IMR-90 (cell line): ENCODE data around the gene TMEM176B. TPM values are rescaled to one million over a fixed set of nuclear protein-coding genes. Genes with fewer than 3 reads are reported as not detected.

Source experiments
- ATAC-seq: fragments of 200-7000 bp; cut with Tn5 transposase; 2 replicates; pipeline ENCODE4 v1.9.1; 2020; ENCODE audit warnings: low read depth, mild to moderate bottlenecking, moderate library complexity
- BruUV-seq: library from RNA; stranded (reverse); fragments of 400-500 nt; replicated peaks from 2 replicates; lab custom pipeline; 2021; lab: Mats Ljungman, UMichigan
- CTCF ChIA-PET: fragments of 300-600 bp; formaldehyde crosslinking; extraction: SDS; loops from one replicate; lab custom pipeline; 2021; ENCODE audit warnings: antibody characterized with exemption; lab: Yijun Ruan, JAX
- POLR2A ChIA-PET: fragments of 300-600 bp; sonication (Branson Sonifier 250); formaldehyde crosslinking; loops from one replicate; lab custom pipeline; 2022; ENCODE audit warnings: antibody characterized with exemption; ENCODE audit not compliant: unreplicated experiment; lab: Charles Lee
- DNase-seq: peaks from one replicate; pipeline ENCODE4 v3.0.0; 2013
- H2AFZ ChIP-seq: replicated peaks from 2 replicates; pipeline ENCODE3; 2013; ENCODE audit warnings: low read length, mild to moderate bottlenecking; ENCODE audit not compliant: poor library complexity
- H2AK5ac ChIP-seq: 2 replicates; pipeline ENCODE4 v1.6.1; 2013; ENCODE audit warnings: low read depth, low read length, inconsistent platforms
- H2AK9ac ChIP-seq: replicated peaks from 2 replicates; pipeline ENCODE3; 2013; ENCODE audit warnings: mild to moderate bottlenecking, low read depth, low read length, moderate library complexity; ENCODE audit not compliant: poor library complexity
- H2BK120ac ChIP-seq: 2 replicates; pipeline ENCODE4 v1.6.1; 2013; ENCODE audit warnings: low read depth, low read length, inconsistent platforms
- H2BK15ac ChIP-seq: 3 replicates; pipeline ENCODE4 v1.6.1; 2013; ENCODE audit warnings: low read depth, low read length, inconsistent platforms
- H2BK20ac ChIP-seq: 2 replicates; pipeline ENCODE4 v1.6.1; 2013; ENCODE audit warnings: low read depth, mild to moderate bottlenecking, inconsistent platforms, low read length, moderate library complexity
- H2BK5ac ChIP-seq: 2 replicates; pipeline ENCODE4 v1.6.1; 2013; ENCODE audit warnings: mild to moderate bottlenecking, low read depth, low read length, inconsistent platforms; ENCODE audit not compliant: poor library complexity, severe bottlenecking
- H3K14ac ChIP-seq: replicated peaks from 2 replicates; pipeline ENCODE4 v1.6.1; 2013; ENCODE audit warnings: low read depth, low read length, inconsistent platforms
- H3K18ac ChIP-seq: 2 replicates; pipeline ENCODE4 v1.6.1; 2013; ENCODE audit warnings: low read depth, low read length, control low read depth
- H3K23ac ChIP-seq: 2 replicates; pipeline ENCODE4 v1.6.1; 2013; ENCODE audit warnings: low read depth, low read length, inconsistent platforms
- H3K27ac ChIP-seq: 2 replicates; pipeline ENCODE4 v1.5.1; 2013; ENCODE audit warnings: mild to moderate bottlenecking, control low read depth, low read length; ENCODE audit not compliant: insufficient read depth
- H3K27me3 ChIP-seq: 2 replicates; pipeline ENCODE4 v1.6.1; 2013; ENCODE audit warnings: low read length; ENCODE audit not compliant: control insufficient read depth, insufficient read depth
- H3K36me3 ChIP-seq: 2 replicates; pipeline ENCODE4 v1.6.1; 2013; ENCODE audit warnings: low read length, mixed read lengths; ENCODE audit not compliant: control insufficient read depth, insufficient read depth
- H3K4ac ChIP-seq: 2 replicates; pipeline ENCODE4 v1.6.1; 2013; ENCODE audit warnings: low read depth, low read length, inconsistent platforms
- H3K4me1 ChIP-seq: 2 replicates; pipeline ENCODE4 v1.6.1; 2013; ENCODE audit warnings: low read length, mixed read lengths; ENCODE audit not compliant: control insufficient read depth, insufficient read depth
- H3K4me2 ChIP-seq: 2 replicates; pipeline ENCODE4 v1.6.1; 2013; ENCODE audit warnings: low read depth, mild to moderate bottlenecking, control low read depth, low read length, moderate library complexity
- H3K4me3 ChIP-seq: 2 replicates; pipeline ENCODE4 v1.5.1; 2013; ENCODE audit warnings: low read depth, mild to moderate bottlenecking, control low read depth, low read length, moderate library complexity; ENCODE audit not compliant: insufficient read depth
- H3K56ac ChIP-seq: 2 replicates; pipeline ENCODE4 v1.6.1; 2013; ENCODE audit warnings: low read length, inconsistent platforms; ENCODE audit not compliant: insufficient read depth; ENCODE audit errors: extremely low read depth
- H3K79me1 ChIP-seq, 2 experiments: 2 replicates each; pipeline ENCODE4 v1.6.1; 2013; ENCODE audit warnings: low read length in 2 of 2, inconsistent platforms in 1 of 2, low read depth in 1 of 2
- H3K9ac ChIP-seq: 2 replicates; pipeline ENCODE4 v1.6.1; 2013; ENCODE audit warnings: low read depth, low read length, control low read depth
- H3K9me1 ChIP-seq: 2 replicates; pipeline ENCODE4 v1.6.1; 2013; ENCODE audit warnings: low read length, inconsistent platforms; ENCODE audit not compliant: insufficient read depth
- H3K9me3 ChIP-seq: 2 replicates; pipeline ENCODE4 v1.6.1; 2013; ENCODE audit warnings: low read length; ENCODE audit not compliant: control insufficient read depth, insufficient read depth
- H4K20me1 ChIP-seq: 2 replicates; pipeline ENCODE4 v1.6.1; 2013; ENCODE audit warnings: low read length, inconsistent platforms; ENCODE audit not compliant: insufficient read depth
- H4K5ac ChIP-seq: 2 replicates; pipeline ENCODE4 v1.6.1; 2013; ENCODE audit warnings: mild to moderate bottlenecking, low read depth, low read length, control low read depth
- H4K8ac ChIP-seq, 2 experiments: 2 replicates each; pipeline ENCODE4 v1.6.1; 2013; ENCODE audit warnings: low read depth in 2 of 2, low read length in 2 of 2, control low read depth in 1 of 2, inconsistent platforms in 1 of 2
- H4K91ac ChIP-seq: 2 replicates; pipeline ENCODE4 v1.6.1; 2013; ENCODE audit warnings: low read depth, low read length, inconsistent platforms; ENCODE audit not compliant: insufficient read depth
- BHLHE40 ChIP-seq: fragments of 150-350 bp; IDR thresholded peaks from 2 replicates; pipeline ENCODE4 v1.6.1; 2016; ENCODE audit warnings: mild to moderate bottlenecking, low read depth, low read length
- CEBPB ChIP-seq: IDR thresholded peaks from 2 replicates; pipeline ENCODE4 v1.6.1; 2012; ENCODE audit warnings: low read depth, low read length, improper control_type of control experiment
- CHD1 ChIP-seq: IDR thresholded peaks from 2 replicates; pipeline ENCODE4 v1.6.1; 2012; ENCODE audit warnings: low read depth, low read length, improper control_type of control experiment
- FOS ChIP-seq: fragments of 150-350 bp; IDR thresholded peaks from 2 replicates; pipeline ENCODE4 v1.6.1; 2016; ENCODE audit warnings: low read depth, low read length
- MAFK ChIP-seq: IDR thresholded peaks from 2 replicates; pipeline ENCODE4 v1.6.1; 2012; ENCODE audit warnings: low read depth, low read length, improper control_type of control experiment
- MAZ ChIP-seq: IDR thresholded peaks from 2 replicates; pipeline ENCODE4 v1.6.1; 2012; ENCODE audit warnings: low read depth, mild to moderate bottlenecking, low read length, improper control_type of control experiment, moderate library complexity, borderline replicate concordance
- MXI1 ChIP-seq: IDR thresholded peaks from 2 replicates; pipeline ENCODE4 v1.6.1; 2012; ENCODE audit warnings: low read depth, mild to moderate bottlenecking, low read length, moderate library complexity, borderline replicate concordance
- NFE2L2 ChIP-seq: fragments of 150-350 bp; IDR thresholded peaks from 2 replicates; pipeline ENCODE4 v1.6.1; 2016; ENCODE audit warnings: low read depth, mild to moderate bottlenecking, low read length
- POLR2A ChIP-seq: IDR thresholded peaks from 2 replicates; pipeline ENCODE4 v1.6.1; 2012; ENCODE audit warnings: mild to moderate bottlenecking, low read depth, low read length
- RAD21 ChIP-seq: IDR thresholded peaks from 2 replicates; pipeline ENCODE4 v1.6.1; 2012; ENCODE audit warnings: low read length, improper control_type of control experiment
- RCOR1 ChIP-seq: IDR thresholded peaks from 2 replicates; pipeline ENCODE4 v1.6.1; 2012; ENCODE audit warnings: mild to moderate bottlenecking, low read length, improper control_type of control experiment; ENCODE audit not compliant: insufficient replicate concordance
- RFX5 ChIP-seq: IDR thresholded peaks from 2 replicates; pipeline ENCODE4 v1.8.0; 2012; ENCODE audit warnings: low read depth, mild to moderate bottlenecking, low read length, moderate library complexity
- SMC3 ChIP-seq: fragments of 150-350 bp; IDR thresholded peaks from 2 replicates; pipeline ENCODE4 v1.6.1; 2016; ENCODE audit warnings: low read depth, mild to moderate bottlenecking, antibody characterized with exemption, low read length, moderate library complexity
- WGBS, 2 experiments: methylation state at CpG; one replicate each; pipeline versions ENCODE4 v1.1.5 to v1.1.7; 2013; ENCODE audit warnings: missing lambda C conversion rate in 2 of 2; ENCODE audit not compliant: insufficient read length in 1 of 2; ENCODE audit errors: extremely low coverage in 2 of 2; 5-methylcytosine and 5-hydroxymethylcytosine counted together
- dilution Hi-C: fragments of 300-500 bp; cut with HindIII; formaldehyde crosslinking; loops from one replicate; pipeline ENCODE4 v1.14.3; 2018; ENCODE audit warnings: low sequenced_read_pairs; ENCODE audit not compliant: unreplicated experiment
- in situ Hi-C: fragments of 300-500 bp; cut with MboI; formaldehyde crosslinking; loops from 3 replicates; pipeline ENCODE4 v1.14.3; 2019; ENCODE audit warnings: low sequenced_read_pairs, inconsistent platforms, mixed read lengths
- intact Hi-C: fragments of 100-400 bp; cut with micrococcal nuclease; formaldehyde crosslinking; loops from 2 replicates; pipeline ENCODE4 v1.10.0; 2022
- polyA plus RNA-seq, 3 experiments: library from polyadenylated mRNA; depleted of rRNA; stranded (reverse); fragments of >200 nt; gene quantifications; 2 replicates each; pipeline ENCODE4 v1.2.3, GENCODE V29; 2012; ENCODE audit warnings: low replicate concordance in 1 of 3
- total RNA-seq: library from RNA; depleted of rRNA; stranded (reverse); fragments of >200 nt; gene quantifications from 2 replicates; pipeline ENCODE4 v1.2.3, GENCODE V29; 2012
- TF ChIP-seq, protein P1 (sequence below): fragments of 150-350 bp; IDR thresholded peaks from 2 replicates; pipeline ENCODE4 v1.6.1; 2017; ENCODE audit warnings: mild to moderate bottlenecking, antibody characterized with exemption, low read length, low read depth
- TF ChIP-seq, protein P2 (sequence below): fragments of 150-350 bp; IDR thresholded peaks from 2 replicates; pipeline ENCODE4 v1.6.1; 2016; ENCODE audit warnings: low read depth, mild to moderate bottlenecking, low read length, moderate library complexity, borderline replicate concordance
- TF ChIP-seq, protein P3 (sequence below): conservative IDR thresholded peaks from 2 replicates; pipeline ENCODE4 v1.5.1; 2012; ENCODE audit warnings: mild to moderate bottlenecking, low read depth, low read length, improper control_type of control experiment

The TMEM176B gene
- total and polyA plus RNA-seq, 2 of the 4 experiments (the other 2 are of a cell fraction), result not detected

DNA sequence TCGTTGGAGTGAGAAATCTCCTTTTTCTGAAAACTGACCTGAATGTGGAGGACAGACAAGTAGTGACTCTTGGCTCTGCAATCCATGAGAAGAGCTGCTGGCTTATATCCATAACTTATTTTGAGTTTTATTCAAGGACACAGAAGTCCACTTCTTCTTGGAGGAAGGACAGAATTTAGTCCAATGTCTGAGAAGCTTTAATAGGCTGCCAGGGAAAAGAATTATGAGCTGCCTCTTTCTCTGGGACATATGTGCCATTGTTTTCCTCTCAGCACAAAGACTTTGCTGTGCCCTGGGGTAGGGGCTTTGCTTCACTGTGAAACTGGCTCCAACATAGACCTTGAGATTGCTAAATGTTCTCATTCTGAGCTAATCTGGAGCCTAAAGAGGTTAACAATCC, 31.7 kb upstream of the TMEM176B start:
- H2AFZ ChIP-seq, result no peak overlapping the region
- H3K4ac ChIP-seq, result no peak overlapping the region
- H3K14ac ChIP-seq, result no peak overlapping the region
- no peaks in the 10 kb centered on the region for H3K9me3 ChIP-seq
- dilution Hi-C loops (no loop called here), intact Hi-C loops (no loop called here), in situ Hi-C loops (no loop called here)
- no peak overlapping the region for H4K8ac ChIP-seq
- no peak overlapping the region for H2AK5ac ChIP-seq
- no peak overlapping the region for H2BK20ac ChIP-seq
- TF ChIP-seq FOS (no peak), CEBPB (no peak), POLR2A (no peak), RCOR1 (no peak), SMC3 (no peak), RAD21 (no peak), MAFK (no peak), RFX5 (no peak), NFE2L2 (no peak), CHD1 (no peak), BHLHE40 (no peak), MAZ (no peak), MXI1 (no peak)
- TF ChIP-seq, protein P1, sequence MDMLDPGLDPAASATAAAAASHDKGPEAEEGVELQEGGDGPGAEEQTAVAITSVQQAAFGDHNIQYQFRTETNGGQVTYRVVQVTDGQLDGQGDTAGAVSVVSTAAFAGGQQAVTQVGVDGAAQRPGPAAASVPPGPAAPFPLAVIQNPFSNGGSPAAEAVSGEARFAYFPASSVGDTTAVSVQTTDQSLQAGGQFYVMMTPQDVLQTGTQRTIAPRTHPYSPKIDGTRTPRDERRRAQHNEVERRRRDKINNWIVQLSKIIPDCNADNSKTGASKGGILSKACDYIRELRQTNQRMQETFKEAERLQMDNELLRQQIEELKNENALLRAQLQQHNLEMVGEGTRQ, result no peak
- TF ChIP-seq, protein P2, sequence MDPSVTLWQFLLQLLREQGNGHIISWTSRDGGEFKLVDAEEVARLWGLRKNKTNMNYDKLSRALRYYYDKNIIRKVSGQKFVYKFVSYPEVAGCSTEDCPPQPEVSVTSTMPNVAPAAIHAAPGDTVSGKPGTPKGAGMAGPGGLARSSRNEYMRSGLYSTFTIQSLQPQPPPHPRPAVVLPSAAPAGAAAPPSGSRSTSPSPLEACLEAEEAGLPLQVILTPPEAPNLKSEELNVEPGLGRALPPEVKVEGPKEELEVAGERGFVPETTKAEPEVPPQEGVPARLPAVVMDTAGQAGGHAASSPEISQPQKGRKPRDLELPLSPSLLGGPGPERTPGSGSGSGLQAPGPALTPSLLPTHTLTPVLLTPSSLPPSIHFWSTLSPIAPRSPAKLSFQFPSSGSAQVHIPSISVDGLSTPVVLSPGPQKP, result no peak
- TF ChIP-seq, protein P3, sequence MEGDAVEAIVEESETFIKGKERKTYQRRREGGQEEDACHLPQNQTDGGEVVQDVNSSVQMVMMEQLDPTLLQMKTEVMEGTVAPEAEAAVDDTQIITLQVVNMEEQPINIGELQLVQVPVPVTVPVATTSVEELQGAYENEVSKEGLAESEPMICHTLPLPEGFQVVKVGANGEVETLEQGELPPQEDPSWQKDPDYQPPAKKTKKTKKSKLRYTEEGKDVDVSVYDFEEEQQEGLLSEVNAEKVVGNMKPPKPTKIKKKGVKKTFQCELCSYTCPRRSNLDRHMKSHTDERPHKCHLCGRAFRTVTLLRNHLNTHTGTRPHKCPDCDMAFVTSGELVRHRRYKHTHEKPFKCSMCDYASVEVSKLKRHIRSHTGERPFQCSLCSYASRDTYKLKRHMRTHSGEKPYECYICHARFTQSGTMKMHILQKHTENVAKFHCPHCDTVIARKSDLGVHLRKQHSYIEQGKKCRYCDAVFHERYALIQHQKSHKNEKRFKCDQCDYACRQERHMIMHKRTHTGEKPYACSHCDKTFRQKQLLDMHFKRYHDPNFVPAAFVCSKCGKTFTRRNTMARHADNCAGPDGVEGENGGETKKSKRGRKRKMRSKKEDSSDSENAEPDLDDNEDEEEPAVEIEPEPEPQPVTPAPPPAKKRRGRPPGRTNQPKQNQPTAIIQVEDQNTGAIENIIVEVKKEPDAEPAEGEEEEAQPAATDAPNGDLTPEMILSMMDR, result no peak
- ChIA-PET CTCF (interaction anchor here (0.7 kb wide), 1 partner anchor 463 kb away, joined by 3 read pairs; no protein-coding TSS in a partner anchor), POLR2A (interaction anchor here (0.6 kb wide), 1 partner anchor 427 kb away, joined by 4 read pairs; no protein-coding TSS in a partner anchor)
- DNase-seq (no peak), ATAC-seq (no peak)
- no peak overlapping the region for H3K56ac ChIP-seq
- H3K4me3 ChIP-seq, result no peak overlapping the region
- no peak overlapping the region for H3K18ac ChIP-seq
- no peak overlapping the region for H3K27ac ChIP-seq
- no CpG with 5 or more reads among the region's 1 CpG for whole genome bisulfite sequencing, 2 experiments
- no peaks in the 10 kb centered on the region for H3K9me1 ChIP-seq
- H2AK9ac ChIP-seq, result no peak overlapping the region
- no peaks in the 10 kb centered on the region for H3K79me1 ChIP-seq
- no TSS peak for BruUV-seq
- no peak overlapping the region for H3K9ac ChIP-seq
- no peaks in the 10 kb centered on the region for H3K36me3 ChIP-seq
- no peak overlapping the region for H2BK5ac ChIP-seq
- H4K91ac ChIP-seq, result no peak overlapping the region
- no peaks in the 10 kb centered on the region; the same call in 1 of the 2 replicates for H3K27me3 ChIP-seq
- H2BK120ac ChIP-seq, result no peak overlapping the region
- H2BK15ac ChIP-seq, result no peak overlapping the region
- no peaks in the 10 kb centered on the region for H4K20me1 ChIP-seq
- no peak overlapping the region for H3K4me2 ChIP-seq
- H4K5ac ChIP-seq, result no peak overlapping the region
- no peak overlapping the region for H3K23ac ChIP-seq
- no peaks in the 10 kb centered on the region for H3K4me1 ChIP-seq
